ENCODE data around the gene C1orf21.

Gene C1orf21

DNA sequence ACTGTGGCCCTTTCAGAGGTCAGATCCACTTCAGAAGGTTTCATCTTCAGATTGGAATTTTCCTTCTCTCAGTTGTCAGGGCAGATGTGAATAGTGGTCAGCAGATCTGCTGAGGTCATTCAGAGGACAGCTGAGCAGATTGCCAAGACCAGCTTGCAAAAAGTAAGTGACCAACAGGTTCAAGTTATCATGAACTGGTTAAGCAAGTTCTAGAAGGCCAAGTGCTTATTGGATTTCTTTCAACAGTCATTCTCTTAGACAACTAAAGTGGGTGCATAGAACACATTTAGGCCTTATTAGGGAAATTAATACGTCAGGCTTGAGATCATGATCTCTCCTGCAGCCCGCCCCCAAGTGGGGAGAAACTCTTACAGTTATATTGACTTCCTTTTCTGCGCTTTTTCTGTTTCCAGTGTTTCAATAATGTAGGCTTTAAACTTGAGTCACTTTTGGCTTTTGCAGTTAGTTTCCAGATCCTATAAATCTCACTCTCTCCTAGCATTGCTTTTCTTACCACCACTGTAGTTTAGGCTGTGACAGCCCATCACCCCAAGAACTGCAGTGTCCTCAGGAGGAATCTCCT lies 96.4 kb downstream of the C1orf21 start:
- H4K91ac ChIP-seq (ENCODE audit: low read length), result no peak overlapping the region
- H3K27me3 ChIP-seq (ENCODE audit: control insufficient read depth in 1 of 2, insufficient read depth in 1 of 2, low read length in 2 of 2), result no peaks in the 10 kb centered on the region
- H3K4ac ChIP-seq (ENCODE audit: low read depth in 1 of 2, low read length in 2 of 2), result no peak overlapping the region
- WGBS, result 91% methylated on average over 3 of the region's 3 CpGs
- H3K36me3 ChIP-seq (ENCODE audit: control insufficient read depth in 1 of 2, insufficient read depth in 2 of 2, low read depth in 1 of 2, low read length in 2 of 2), result peaks cover 2 to 25% of the 10 kb centered on the region in 2 experiments
- no peak overlapping the region for H3K4me2 ChIP-seq (ENCODE audit: low read length, poor library complexity, severe bottlenecking)
- peaks cover 12% of the 10 kb centered on the region for H3K9me3 ChIP-seq (ENCODE audit: control insufficient read depth, low read length)
- no peak overlapping the region for H4K8ac ChIP-seq (ENCODE audit: low read length)
- no peak overlapping the region for H3K14ac ChIP-seq (ENCODE audit: low read length in 2 of 2)
- H3K79me1 ChIP-seq (replicated peaks; ENCODE audit: low read length, poor library complexity, severe bottlenecking), result peaks cover 7% of the 10 kb centered on the region
- DNase-seq, result peak; percentile 91
- no peak overlapping the region for H2BK5ac ChIP-seq (ENCODE audit: low read depth, low read length, poor library complexity, severe bottlenecking)
- H2BK120ac ChIP-seq (ENCODE audit: low read depth, low read length), result no peak overlapping the region
- H2BK15ac ChIP-seq (ENCODE audit: low read depth, poor library complexity, severe bottlenecking), result no peak overlapping the region
- H3K4me1 ChIP-seq (ENCODE audit: control insufficient read depth, insufficient read depth, low read depth, low read length), result peaks cover 1% of the 10 kb centered on the region
- H2AK5ac ChIP-seq (ENCODE audit: low read length, severe bottlenecking), result no peak overlapping the region
- H3K9ac ChIP-seq (ENCODE audit: low read length), result peak overlapping the region; percentile 87
- peak overlapping the region in 1 of 2 experiments; percentile 48 for H3K18ac ChIP-seq (ENCODE audit: low read depth in 1 of 2, low read length in 2 of 2)
- no peak overlapping the region for H2AFZ ChIP-seq (ENCODE audit: low read depth, low read length)
- H3K27ac ChIP-seq (ENCODE audit: low read length, poor library complexity, severe bottlenecking), result peak overlapping the region; percentile 12
- H2BK12ac ChIP-seq (ENCODE audit: low read length in 2 of 2), result peak overlapping the region in 1 of 2 experiments; percentile 75
- H3K4me3 ChIP-seq (ENCODE audit: insufficient read depth in 1 of 2, low read depth in 1 of 2, low read length in 2 of 2), result peak overlapping the region in 1 of 2 experiments; percentile 57
- no peak overlapping the region for H3K23ac ChIP-seq (ENCODE audit: low read length in 2 of 2)

DNA sequence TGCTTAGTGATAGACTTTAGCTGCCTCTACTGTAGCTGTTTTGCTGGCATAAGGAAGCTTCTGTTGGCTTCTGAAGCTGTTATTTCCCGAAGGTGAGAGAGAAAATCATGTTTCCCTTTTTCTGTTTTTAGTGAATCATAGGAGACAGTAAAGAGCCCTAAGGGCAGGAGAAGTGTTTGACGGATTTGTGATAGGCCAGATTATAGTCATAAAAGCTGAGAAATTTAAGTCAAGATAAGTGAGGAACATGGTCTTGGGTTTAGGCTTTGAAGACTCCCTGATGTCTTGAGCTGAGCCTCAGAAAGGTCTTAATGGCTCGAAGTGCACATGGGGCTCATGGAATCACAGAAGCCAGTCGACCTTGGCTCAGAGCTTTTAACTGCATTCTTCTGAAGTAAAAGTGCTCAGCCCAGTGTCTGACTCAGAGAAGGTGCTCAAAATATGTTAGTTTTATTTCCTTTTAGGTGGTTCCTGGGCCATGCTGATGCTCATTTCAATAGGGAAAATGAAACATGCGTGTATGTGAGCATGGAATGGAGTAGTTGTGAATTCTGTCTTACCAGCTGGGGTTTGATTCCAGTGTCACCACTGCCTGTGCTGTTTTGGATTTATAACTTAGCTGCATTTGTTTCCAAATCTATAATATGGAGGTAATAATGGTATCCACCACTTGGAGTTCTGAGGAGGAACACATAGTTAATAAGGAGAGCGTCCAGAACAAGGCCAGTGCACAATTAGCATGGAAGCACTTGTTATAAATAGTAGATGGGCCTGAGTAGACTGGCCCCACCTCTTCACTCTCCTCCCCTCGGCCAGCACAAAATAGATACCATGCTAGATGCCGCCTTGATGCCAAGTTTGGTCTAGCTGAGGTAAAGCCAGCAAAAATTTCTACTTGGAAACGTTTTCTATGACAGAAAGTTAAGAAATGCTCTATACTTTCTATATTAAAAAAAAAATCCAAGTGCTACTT lies 99.2 kb downstream of the C1orf21 start:
- peak overlapping the region; percentile 54 to 64 for H3K18ac ChIP-seq (ENCODE audit: low read depth in 1 of 2, low read length in 2 of 2)
- H3K4ac ChIP-seq (ENCODE audit: low read depth in 1 of 2, low read length in 2 of 2), result peak overlapping the region in 1 of 2 experiments; percentile 44
- H2BK12ac ChIP-seq (ENCODE audit: low read length in 2 of 2), result peak overlapping the region; percentile 10 to 62
- H3K36me3 ChIP-seq (ENCODE audit: control insufficient read depth in 1 of 2, insufficient read depth in 2 of 2, low read depth in 1 of 2, low read length in 2 of 2), result no peaks in the 10 kb centered on the region
- peaks cover 1% of the 10 kb centered on the region for H3K4me1 ChIP-seq (ENCODE audit: control insufficient read depth, insufficient read depth, low read depth, low read length)
- no peak overlapping the region for H3K23ac ChIP-seq (ENCODE audit: low read length in 2 of 2)
- peak overlapping the region; percentile 59 for H3K9ac ChIP-seq (ENCODE audit: low read length)
- no peak overlapping the region for H3K27ac ChIP-seq (ENCODE audit: low read length, poor library complexity, severe bottlenecking)
- peaks cover 9% of the 10 kb centered on the region for H3K79me1 ChIP-seq (replicated peaks; ENCODE audit: low read length, poor library complexity, severe bottlenecking)
- H2AFZ ChIP-seq (ENCODE audit: low read depth, low read length), result no peak overlapping the region
- 84% methylated on average over 8 of the region's 9 CpGs for WGBS
- peak; percentile 28 for DNase-seq
- H3K14ac ChIP-seq (ENCODE audit: low read length in 2 of 2), result no peak overlapping the region
- no peak overlapping the region for H3K4me2 ChIP-seq (ENCODE audit: low read length, poor library complexity, severe bottlenecking)
- H4K8ac ChIP-seq (ENCODE audit: low read length), result peak overlapping the region; percentile 22
- no peak overlapping the region for H2BK5ac ChIP-seq (ENCODE audit: low read depth, low read length, poor library complexity, severe bottlenecking)
- no peaks in the 10 kb centered on the region for H3K27me3 ChIP-seq (ENCODE audit: control insufficient read depth in 1 of 2, insufficient read depth in 1 of 2, low read length in 2 of 2)
- H4K91ac ChIP-seq (ENCODE audit: low read length), result peak overlapping the region; percentile 72
- no peak overlapping the region for H2BK120ac ChIP-seq (ENCODE audit: low read depth, low read length)
- no peaks in the 10 kb centered on the region for H3K9me3 ChIP-seq (ENCODE audit: control insufficient read depth, low read length)
- peak overlapping the region; percentile 13 for H2AK5ac ChIP-seq (ENCODE audit: low read length, severe bottlenecking)
- H2BK15ac ChIP-seq (ENCODE audit: low read depth, poor library complexity, severe bottlenecking), result no peak overlapping the region
- H3K4me3 ChIP-seq (ENCODE audit: insufficient read depth in 1 of 2, low read depth in 1 of 2, low read length in 2 of 2), result no peak overlapping the region

DNA sequence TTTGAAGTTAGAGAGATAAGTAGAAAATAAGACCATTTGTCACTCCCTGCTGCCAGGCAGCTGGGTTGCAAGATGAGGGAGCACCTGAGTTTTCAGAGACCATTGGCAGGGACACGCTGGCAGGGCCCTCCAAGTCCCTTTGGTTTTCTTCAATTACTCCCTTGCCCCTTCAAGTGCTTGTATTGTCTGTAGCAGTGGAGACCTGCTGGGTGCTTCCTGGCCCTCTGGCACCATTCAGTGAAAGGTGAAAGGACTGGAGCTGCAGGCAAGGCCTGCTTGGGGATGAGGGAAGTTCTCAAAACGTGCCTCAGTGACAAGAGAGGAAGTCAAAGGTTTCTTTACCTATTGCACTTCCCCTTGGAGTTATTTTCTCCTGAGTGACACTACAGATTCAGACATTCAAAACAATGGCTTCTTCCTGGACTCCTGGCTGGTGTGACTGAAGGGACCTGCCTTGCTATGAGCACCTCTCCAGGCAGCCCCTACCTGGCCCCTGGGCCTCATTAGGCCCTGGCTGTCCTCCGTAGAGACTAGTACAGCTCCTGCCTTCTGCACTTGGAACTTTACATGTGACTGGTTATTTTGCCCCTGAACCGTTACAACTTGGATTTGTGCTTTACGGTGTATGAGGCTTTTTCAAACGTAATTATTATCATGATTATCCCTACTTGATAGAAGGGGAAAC lies 100.1 kb downstream of the C1orf21 start:
- no peaks in the 10 kb centered on the region for H3K27me3 ChIP-seq (ENCODE audit: control insufficient read depth in 1 of 2, insufficient read depth in 1 of 2, low read length in 2 of 2)
- no peak overlapping the region for H3K27ac ChIP-seq (ENCODE audit: low read length, poor library complexity, severe bottlenecking)
- H3K9me3 ChIP-seq (ENCODE audit: control insufficient read depth, low read length), result no peaks in the 10 kb centered on the region
- no peak overlapping the region for H2BK5ac ChIP-seq (ENCODE audit: low read depth, low read length, poor library complexity, severe bottlenecking)
- peaks cover 5% of the 10 kb centered on the region for H3K4me1 ChIP-seq (ENCODE audit: control insufficient read depth, insufficient read depth, low read depth, low read length)
- H3K14ac ChIP-seq (ENCODE audit: low read length in 2 of 2), result peak overlapping the region in 1 of 2 experiments; percentile 71
- H2AK5ac ChIP-seq (ENCODE audit: low read length, severe bottlenecking), result no peak overlapping the region
- H2BK120ac ChIP-seq (ENCODE audit: low read depth, low read length), result no peak overlapping the region
- H3K4me3 ChIP-seq (ENCODE audit: insufficient read depth in 1 of 2, low read depth in 1 of 2, low read length in 2 of 2), result no peak overlapping the region
- H4K91ac ChIP-seq (ENCODE audit: low read length), result peak overlapping the region; percentile 18
- H2BK12ac ChIP-seq (ENCODE audit: low read length in 2 of 2), result peak overlapping the region; percentile 6 to 8
- H2AFZ ChIP-seq (ENCODE audit: low read depth, low read length), result no peak overlapping the region
- H3K9ac ChIP-seq (ENCODE audit: low read length), result no peak overlapping the region
- H3K36me3 ChIP-seq (ENCODE audit: control insufficient read depth in 1 of 2, insufficient read depth in 2 of 2, low read depth in 1 of 2, low read length in 2 of 2), result no peaks in the 10 kb centered on the region
- H2BK15ac ChIP-seq (ENCODE audit: low read depth, poor library complexity, severe bottlenecking), result peak overlapping the region; percentile 44
- WGBS, result 81% methylated on average over 5 of the region's 6 CpGs
- H3K79me1 ChIP-seq (replicated peaks; ENCODE audit: low read length, poor library complexity, severe bottlenecking), result peaks cover 9% of the 10 kb centered on the region
- H3K18ac ChIP-seq (ENCODE audit: low read depth in 1 of 2, low read length in 2 of 2), result peak overlapping the region; percentile 66 to 72
- H3K4ac ChIP-seq (ENCODE audit: low read depth in 1 of 2, low read length in 2 of 2), result peak overlapping the region; percentile 24 to 33
- no peak overlapping the region for H3K23ac ChIP-seq (ENCODE audit: low read length in 2 of 2)
- no peak overlapping the region for H3K4me2 ChIP-seq (ENCODE audit: low read length, poor library complexity, severe bottlenecking)
- DNase-seq, result no peak
- H4K8ac ChIP-seq (ENCODE audit: low read length), result peak overlapping the region; percentile 74
